K562 (cell line): Measurements from ENCODE around the gene CTNNBL1. TPM values are rescaled to one million over a fixed set of nuclear protein-coding genes. Genes with fewer than 3 reads are reported as not detected.

Experiments used
- ATAC-seq: fragments of 200-7000 bp; cut with Tn5 transposase; 3 replicates; pipeline ENCODE4 v1.9.1; 2020; ENCODE audit warnings: moderate library complexity
- BruUV-seq: library from RNA; stranded (reverse); fragments of 400-500 nt; replicated peaks from 2 replicates; lab custom pipeline; 2021; lab: Mats Ljungman, UMichigan
- CTCF ChIA-PET: fragments of 300-600 bp; formaldehyde crosslinking; extraction: SDS; loops from one replicate; lab custom pipeline; 2021; ENCODE audit warnings: low intra/inter-chr PET ratio; lab: Yijun Ruan, JAX
- POLR2A ChIA-PET: fragments of 300-600, 350-650 bp; sonication (Branson Sonifier 250); formaldehyde crosslinking; extraction: SDS; loops from one replicate; lab custom pipeline; 2021; ENCODE audit warnings: antibody characterized with exemption, inconsistent platforms; lab: Yijun Ruan, JAX
- DNase-seq, 4 experiments: peaks; one replicate each; pipeline versions ENCODE4 v3.0.0 to v3.0.0-alpha.2; 2011 to 2018; ENCODE audit warnings: low spot score in 3 of 4, mixed read lengths in 3 of 4; ENCODE audit errors: extremely low read depth in 1 of 4
- FAIRE-seq: peaks from 2 replicates; lab custom pipeline; 2011; peaks lifted over from hg19 to GRCh38; lab: Jason Lieb, UNC
- H2AFZ ChIP-seq: 2 replicates; pipeline ENCODE4 v1.6.0; 2011; ENCODE audit warnings: low read depth, low read length, control low read depth, inconsistent platforms
- H3K27ac ChIP-seq: fragments of 200-600 bp; 3 replicates; pipeline ENCODE4 v1.8.0; 2011; ENCODE audit warnings: low read depth, mild to moderate bottlenecking, control low read depth, inconsistent platforms, low read length, moderate library complexity, mixed read lengths; ENCODE audit errors: extremely low read depth
- H3K27me3 ChIP-seq, 2 experiments: fragments of 300-600 bp in 1 of 2; 2 replicates in 1 of 2; 3 replicates in 1 of 2; pipeline versions ENCODE4 v1.6.0 to v1.8.0; 2011; ENCODE audit warnings: inconsistent platforms in 2 of 2, low read length in 2 of 2, mild to moderate bottlenecking in 1 of 2, mixed read lengths in 1 of 2, moderate library complexity in 1 of 2; ENCODE audit not compliant: control insufficient read depth in 2 of 2, insufficient read depth in 2 of 2
- H3K36me3 ChIP-seq: fragments of 300-600 bp; 3 replicates; pipeline ENCODE4 v1.8.0; 2011; ENCODE audit warnings: mild to moderate bottlenecking, low read length, inconsistent platforms; ENCODE audit not compliant: control insufficient read depth, insufficient read depth
- H3K4me1 ChIP-seq, 2 experiments: fragments of 200-600 bp in 1 of 2; replicated peaks in 1 of 2; 2 replicates in 1 of 2; 3 replicates in 1 of 2; pipeline versions ENCODE4 v1.5.1 to v1.8.0; 2011; ENCODE audit warnings: inconsistent platforms in 2 of 2, low read length in 2 of 2, mild to moderate bottlenecking in 1 of 2, mixed read lengths in 1 of 2, moderate library complexity in 1 of 2; ENCODE audit not compliant: control insufficient read depth in 2 of 2, insufficient read depth in 2 of 2
- H3K4me2 ChIP-seq: 2 replicates; pipeline ENCODE4 v1.6.1; 2011; ENCODE audit warnings: low read length, control low read depth, inconsistent platforms, mixed read lengths; ENCODE audit not compliant: insufficient read depth
- H3K4me3 ChIP-seq: fragments of 200-600 bp; sonication (generic), shearing (Covaris generic); 2 replicates; pipeline ENCODE4 v1.5.1; 2016; ENCODE audit warnings: control low read depth, inconsistent platforms
- H3K79me2 ChIP-seq: fragments of 200-600 bp; 3 replicates; pipeline ENCODE4 v1.8.0; 2011; ENCODE audit warnings: low read length, inconsistent platforms; ENCODE audit not compliant: control insufficient read depth, insufficient read depth
- H3K9ac ChIP-seq, 2 experiments: 2 replicates each; pipeline versions ENCODE4 v1.6.0 to v1.6.1; 2011; ENCODE audit warnings: low read depth in 2 of 2, low read length in 2 of 2, control low read depth in 1 of 2, inconsistent platforms in 1 of 2, mild to moderate bottlenecking in 1 of 2, mixed read lengths in 1 of 2; ENCODE audit not compliant: insufficient read depth in 1 of 2
- H3K9me1 ChIP-seq: one replicate; pipeline ENCODE4 v1.6.0; 2011; ENCODE audit warnings: inconsistent platforms, mild to moderate bottlenecking, low read length, moderate library complexity; ENCODE audit not compliant: control insufficient read depth, insufficient read depth
- H3K9me3 ChIP-seq: replicated peaks from 2 replicates; pipeline ENCODE4 v1.5.1; 2011; ENCODE audit warnings: low read depth, low read length, inconsistent platforms; ENCODE audit not compliant: control insufficient read depth, insufficient read depth
- H4K20me1 ChIP-seq: replicated peaks from 2 replicates; pipeline ENCODE4 v1.6.1; 2011; ENCODE audit warnings: low read length, inconsistent platforms, mixed read lengths; ENCODE audit not compliant: control insufficient read depth, insufficient read depth
- CEBPB ChIP-seq: fragments of 450-650 bp; IDR thresholded peaks from 2 replicates; pipeline ENCODE4 v1.6.1; 2016; ENCODE audit warnings: missing genetic modification characterization, missing compliant biosample characterization
- FOS ChIP-seq: IDR thresholded peaks from 3 replicates; pipeline ENCODE4 v1.6.1; 2011; ENCODE audit not compliant: insufficient read length; ENCODE audit errors: extremely low read depth
- MTF1 ChIP-seq: fragments of 250-450 bp; sonication (Bioruptor Pico); IDR thresholded peaks from 2 replicates; pipeline ENCODE4 v1.9.0; 2021; ENCODE audit warnings: moderate library complexity, mild to moderate bottlenecking, inconsistent platforms, borderline replicate concordance
- NR2C1 ChIP-seq, 2 experiments: fragments of 450-650 bp; IDR thresholded peaks; 2 replicates each; pipeline ENCODE4 v1.6.1; 2017; ENCODE audit warnings: mild to moderate bottlenecking in 2 of 2, antibody characterized with exemption in 1 of 2, inconsistent platforms in 1 of 2, missing compliant biosample characterization in 1 of 2, missing genetic modification characterization in 1 of 2
- SIX5 ChIP-seq, 2 experiments: IDR thresholded peaks; 2 replicates each; pipeline ENCODE4 v1.6.1; 2011; ENCODE audit warnings: low read length in 2 of 2, borderline replicate concordance in 1 of 2, low read depth in 1 of 2, mild to moderate bottlenecking in 1 of 2, moderate library complexity in 1 of 2; ENCODE audit not compliant: insufficient read depth in 1 of 2
- TAF1 ChIP-seq: IDR thresholded peaks from 2 replicates; pipeline ENCODE4 v1.6.1; 2011; ENCODE audit warnings: mild to moderate bottlenecking, low read length, moderate library complexity; ENCODE audit not compliant: insufficient read depth, control insufficient read depth, severe bottlenecking; ENCODE audit errors: extremely low read depth
- U2AF1 ChIP-seq: fragments of 200-400 bp; formaldehyde crosslinking; optimal IDR thresholded peaks from 2 replicates; pipeline ENCODE3; 2017; ENCODE audit warnings: mild to moderate bottlenecking, low read depth, low read length, moderate library complexity
- ZNF224 ChIP-seq: sonication (generic); formaldehyde crosslinking; IDR thresholded peaks from 2 replicates; pipeline ENCODE4 v1.8.0; 2022; ENCODE audit warnings: mild to moderate bottlenecking, missing genetic modification reagents
- whole genome bisulfite sequencing: fragments of 100-300 bp; shearing (Covaris generic); methylation state at CpG from one replicate; pipeline ENCODE4 v1.1.6; 2016; ENCODE audit warnings: low coverage, mixed read lengths; ENCODE audit not compliant: insufficient coverage; ENCODE audit errors: missing lambda C conversion rate; 5-methylcytosine and 5-hydroxymethylcytosine counted together
- in situ Hi-C: fragments of 300-500 bp; cut with MboI; formaldehyde crosslinking; loops from 4 replicates; pipeline ENCODE4 v1.15.0; 2018; ENCODE audit warnings: inconsistent platforms, mixed read lengths
- intact Hi-C: fragments of 100-400 bp; cut with micrococcal nuclease; formaldehyde crosslinking; loops from 2 replicates; pipeline ENCODE4 v1.14.2; 2022
- polyA plus RNA-seq, 8 experiments: library from polyadenylated mRNA; depleted of rRNA in 4 of 8; stranded (reverse) in 5 of 8; unstranded in 3 of 8; fragments of >200 nt; fragmentation: Nextera tagmentation in 2 of 8; fragmentation: Illumina TruSeq in 1 of 8; extraction: Ambion mirVana in 2 of 8; extraction: Trizol in 1 of 8; gene quantifications; 2 replicates each; pipeline versions ENCODE4 v1.2.1 to v1.2.3, GENCODE V29; 2011 to 2014; ENCODE audit warnings: inconsistent platforms in 1 of 8, missing spikeins in 1 of 8
- total RNA-seq, 7 experiments: library from RNA; depleted of rRNA in 6 of 7; stranded (reverse); fragments of >200 nt in 6 of 7; fragmentation: Illumina TruSeq in 2 of 7; extraction: Trizol in 2 of 7; gene quantifications; 2 replicates each; pipeline versions ENCODE4 v1.2.1 to v1.2.3, GENCODE V29; 2011 to 2021; ENCODE audit warnings: low replicate concordance in 1 of 7
- TF ChIP-seq, protein P1 (sequence below): fragments of 250-450 bp; sonication (Bioruptor Pico); IDR thresholded peaks from 2 replicates; pipeline ENCODE4 v1.5.0; 2022; ENCODE audit warnings: mild to moderate bottlenecking
- TF ChIP-seq, protein P2 (sequence below): fragments of 150-350 bp; conservative IDR thresholded peaks from 2 replicates; pipeline ENCODE4 v1.6.1; 2014; ENCODE audit warnings: low read length
- TF ChIP-seq, protein P3 (sequence below): fragments of 250-450 bp; sonication (Bioruptor Pico); IDR thresholded peaks from 2 replicates; pipeline ENCODE4 v1.4.0; 2020; ENCODE audit warnings: mild to moderate bottlenecking
- TF ChIP-seq, protein P4 (sequence below): IDR thresholded peaks from 3 replicates; pipeline ENCODE4 v1.6.1; 2011; ENCODE audit warnings: borderline replicate concordance, mild to moderate bottlenecking; ENCODE audit not compliant: insufficient read length, insufficient read depth

The CTNNBL1 gene
- total and polyA plus RNA-seq, 9 of the 15 experiments (the other 6 are each of a cell fraction or from before 2014, with no cell fraction given): 32.4 to 85.6 (median 43.6) TPM

- Histone ChIP-seq H3K36me3 (peaks cover 7% of the 10 kb centered on the region; the same call in 2 of the 3 replicates), H3K4me1 (peaks cover 0 to 4% of the 10 kb centered on the region in 2 experiments; a peak in 3 of 5 replicates), H3K4me2 (no peak overlapping the region), H3K9me1 (no peaks in the 10 kb centered on the region), H3K27ac (no peak overlapping the region), H3K9ac (no peak overlapping the region), H2AFZ (no peak overlapping the region), H3K4me3 (no peak overlapping the region), H3K9me3 (no peaks in the 10 kb centered on the region), H4K20me1 (no peaks in the 10 kb centered on the region), H3K79me2 (no peaks in the 10 kb centered on the region), H3K27me3 (no peaks in the 10 kb centered on the region; a peak in 1 of 5 replicates)
- no peak for DNase-seq
- no peak for ATAC-seq
- ChIA-PET CTCF (no interaction called here), POLR2A (no interaction called here)
- WGBS: 77% methylated on average over 15 of the region's 15 CpGs
- intact Hi-C loops: no loop called here
- no peak for FAIRE-seq
- BruUV-seq: no TSS peak
- in situ Hi-C loops: no loop called here
- TF ChIP-seq, protein P1, sequence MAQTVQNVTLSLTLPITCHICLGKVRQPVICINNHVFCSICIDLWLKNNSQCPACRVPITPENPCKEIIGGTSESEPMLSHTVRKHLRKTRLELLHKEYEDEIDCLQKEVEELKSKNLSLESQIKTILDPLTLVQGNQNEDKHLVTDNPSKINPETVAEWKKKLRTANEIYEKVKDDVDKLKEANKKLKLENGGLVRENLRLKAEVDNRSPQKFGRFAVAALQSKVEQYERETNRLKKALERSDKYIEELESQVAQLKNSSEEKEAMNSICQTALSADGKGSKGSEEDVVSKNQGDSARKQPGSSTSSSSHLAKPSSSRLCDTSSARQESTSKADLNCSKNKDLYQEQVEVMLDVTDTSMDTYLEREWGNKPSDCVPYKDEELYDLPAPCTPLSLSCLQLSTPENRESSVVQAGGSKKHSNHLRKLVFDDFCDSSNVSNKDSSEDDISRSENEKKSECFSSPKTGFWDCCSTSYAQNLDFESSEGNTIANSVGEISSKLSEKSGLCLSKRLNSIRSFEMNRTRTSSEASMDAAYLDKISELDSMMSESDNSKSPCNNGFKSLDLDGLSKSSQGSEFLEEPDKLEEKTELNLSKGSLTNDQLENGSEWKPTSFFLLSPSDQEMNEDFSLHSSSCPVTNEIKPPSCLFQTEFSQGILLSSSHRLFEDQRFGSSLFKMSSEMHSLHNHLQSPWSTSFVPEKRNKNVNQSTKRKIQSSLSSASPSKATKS (CRISPR knock-in tag): no peak
- TF ChIP-seq SIX5 (IDR thresholded peaks at IDR 0.05; ENCODE audit: borderline replicate concordance in 1 of 2, insufficient read depth in 1 of 2, low read depth in 1 of 2, low read length in 2 of 2): no peak
- TF ChIP-seq ZNF224 (CRISPR knock-in tag): no peak
- no peak for TF ChIP-seq NR2C1 (IDR thresholded peaks at IDR 0.05)
- TF ChIP-seq NR2C1 (tag; IDR thresholded peaks at IDR 0.05): no peak
- TF ChIP-seq, protein P2, sequence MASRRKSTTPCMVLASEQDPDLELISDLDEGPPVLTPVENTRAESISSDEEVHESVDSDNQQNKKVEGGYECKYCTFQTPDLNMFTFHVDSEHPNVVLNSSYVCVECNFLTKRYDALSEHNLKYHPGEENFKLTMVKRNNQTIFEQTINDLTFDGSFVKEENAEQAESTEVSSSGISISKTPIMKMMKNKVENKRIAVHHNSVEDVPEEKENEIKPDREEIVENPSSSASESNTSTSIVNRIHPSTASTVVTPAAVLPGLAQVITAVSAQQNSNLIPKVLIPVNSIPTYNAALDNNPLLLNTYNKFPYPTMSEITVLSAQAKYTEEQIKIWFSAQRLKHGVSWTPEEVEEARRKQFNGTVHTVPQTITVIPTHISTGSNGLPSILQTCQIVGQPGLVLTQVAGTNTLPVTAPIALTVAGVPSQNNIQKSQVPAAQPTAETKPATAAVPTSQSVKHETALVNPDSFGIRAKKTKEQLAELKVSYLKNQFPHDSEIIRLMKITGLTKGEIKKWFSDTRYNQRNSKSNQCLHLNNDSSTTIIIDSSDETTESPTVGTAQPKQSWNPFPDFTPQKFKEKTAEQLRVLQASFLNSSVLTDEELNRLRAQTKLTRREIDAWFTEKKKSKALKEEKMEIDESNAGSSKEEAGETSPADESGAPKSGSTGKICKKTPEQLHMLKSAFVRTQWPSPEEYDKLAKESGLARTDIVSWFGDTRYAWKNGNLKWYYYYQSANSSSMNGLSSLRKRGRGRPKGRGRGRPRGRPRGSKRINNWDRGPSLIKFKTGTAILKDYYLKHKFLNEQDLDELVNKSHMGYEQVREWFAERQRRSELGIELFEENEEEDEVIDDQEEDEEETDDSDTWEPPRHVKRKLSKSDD: no peak
- no peak for TF ChIP-seq TAF1
- no peak for TF ChIP-seq U2AF1
- no peak for TF ChIP-seq CEBPB (tag)
- no peak for TF ChIP-seq MTF1 (CRISPR knock-in tag)
- TF ChIP-seq, protein P3, sequence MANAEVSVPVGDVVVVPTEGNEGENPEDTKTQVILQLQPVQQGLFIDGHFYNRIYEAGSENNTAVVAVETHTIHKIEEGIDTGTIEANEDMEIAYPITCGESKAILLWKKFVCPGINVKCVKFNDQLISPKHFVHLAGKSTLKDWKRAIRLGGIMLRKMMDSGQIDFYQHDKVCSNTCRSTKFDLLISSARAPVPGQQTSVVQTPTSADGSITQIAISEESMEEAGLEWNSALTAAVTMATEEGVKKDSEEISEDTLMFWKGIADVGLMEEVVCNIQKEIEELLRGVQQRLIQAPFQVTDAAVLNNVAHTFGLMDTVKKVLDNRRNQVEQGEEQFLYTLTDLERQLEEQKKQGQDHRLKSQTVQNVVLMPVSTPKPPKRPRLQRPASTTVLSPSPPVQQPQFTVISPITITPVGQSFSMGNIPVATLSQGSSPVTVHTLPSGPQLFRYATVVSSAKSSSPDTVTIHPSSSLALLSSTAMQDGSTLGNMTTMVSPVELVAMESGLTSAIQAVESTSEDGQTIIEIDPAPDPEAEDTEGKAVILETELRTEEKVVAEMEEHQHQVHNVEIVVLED: no peak
- no peak for TF ChIP-seq FOS
- TF ChIP-seq, protein P4, sequence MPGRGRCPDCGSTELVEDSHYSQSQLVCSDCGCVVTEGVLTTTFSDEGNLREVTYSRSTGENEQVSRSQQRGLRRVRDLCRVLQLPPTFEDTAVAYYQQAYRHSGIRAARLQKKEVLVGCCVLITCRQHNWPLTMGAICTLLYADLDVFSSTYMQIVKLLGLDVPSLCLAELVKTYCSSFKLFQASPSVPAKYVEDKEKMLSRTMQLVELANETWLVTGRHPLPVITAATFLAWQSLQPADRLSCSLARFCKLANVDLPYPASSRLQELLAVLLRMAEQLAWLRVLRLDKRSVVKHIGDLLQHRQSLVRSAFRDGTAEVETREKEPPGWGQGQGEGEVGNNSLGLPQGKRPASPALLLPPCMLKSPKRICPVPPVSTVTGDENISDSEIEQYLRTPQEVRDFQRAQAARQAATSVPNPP: no peak
Observed at GRCh38 chr20:37867289-37868195, 173.7 kb downstream of the CTNNBL1 start.
